ENCODE results near the gene ENGASE.

The ENGASE gene

DNA sequence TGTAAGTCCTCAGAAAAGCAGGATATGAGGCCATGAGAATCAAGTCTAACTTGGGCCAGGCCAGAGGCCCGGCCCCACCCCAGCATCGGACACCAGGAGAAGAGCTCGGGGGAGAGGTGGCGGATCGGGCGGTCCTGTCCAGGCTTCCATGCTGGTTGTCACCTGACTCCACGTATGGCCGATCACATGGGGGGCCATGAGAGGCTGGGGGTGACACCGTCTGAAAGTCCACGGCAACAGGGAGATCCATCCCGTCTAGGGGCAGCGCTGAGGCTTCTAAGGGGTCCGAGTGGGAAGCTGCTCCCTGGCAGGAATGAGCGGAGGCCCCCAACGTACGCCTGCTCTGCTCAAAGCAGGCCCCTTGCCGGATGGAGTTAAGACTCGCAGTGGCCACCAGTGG lies 25.8 kb downstream of the ENGASE start:
- TF ChIP-seq NFIC (IDR thresholded peaks at IDR 0.05) (no peak), TEAD4 (IDR thresholded peaks at IDR 0.05) (no peak), EGR1 (IDR thresholded peaks at IDR 0.05) (no peak), YY1 (IDR thresholded peaks at IDR 0.05; ENCODE audit: low read depth) (no peak), RAD21 (IDR thresholded peaks at IDR 0.05; ENCODE audit: low read depth) (no peak)

DNA sequence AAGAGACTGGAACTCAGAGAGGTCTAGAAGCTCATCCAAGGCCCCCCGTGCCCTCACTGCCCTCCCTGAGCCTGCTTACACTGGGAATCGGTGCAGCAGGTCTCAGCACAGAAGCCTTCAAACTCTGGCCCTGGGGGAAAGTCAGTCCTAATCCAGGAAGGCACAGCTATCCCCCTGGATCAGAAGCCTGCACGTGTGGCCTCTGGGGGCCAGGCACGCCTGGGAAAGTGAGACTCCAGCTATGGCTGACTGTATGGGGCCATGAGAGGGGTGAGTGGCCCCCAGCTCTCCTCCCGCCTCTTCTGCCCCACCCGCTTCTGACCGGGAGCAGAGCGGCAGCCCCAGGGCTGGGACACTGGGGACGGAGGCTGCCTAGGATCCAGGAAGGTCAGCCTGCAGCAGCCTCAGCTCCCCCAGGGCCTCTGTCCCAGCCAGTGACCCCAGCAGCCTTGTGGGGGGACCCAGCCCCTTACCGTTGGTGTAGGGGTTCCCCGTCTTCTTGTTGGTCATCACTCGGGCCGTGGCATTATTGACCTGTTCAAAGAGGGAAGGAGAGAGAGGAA lies 26.6 kb downstream of the ENGASE start:
- no peak for TF ChIP-seq TCF12 (IDR thresholded peaks at IDR 0.05; ENCODE audit: low read depth)
- no peak for TF ChIP-seq CEBPB (IDR thresholded peaks at IDR 0.05)
- no peak for TF ChIP-seq FOXM1 (IDR thresholded peaks at IDR 0.05; ENCODE audit: borderline replicate concordance, low read depth)
- TF ChIP-seq, protein P1, sequence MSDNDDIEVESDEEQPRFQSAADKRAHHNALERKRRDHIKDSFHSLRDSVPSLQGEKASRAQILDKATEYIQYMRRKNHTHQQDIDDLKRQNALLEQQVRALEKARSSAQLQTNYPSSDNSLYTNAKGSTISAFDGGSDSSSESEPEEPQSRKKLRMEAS (IDR thresholded peaks at IDR 0.05) = no peak
- TF ChIP-seq TEAD4 (IDR thresholded peaks at IDR 0.05) = no peak
- TF ChIP-seq, protein P2, sequence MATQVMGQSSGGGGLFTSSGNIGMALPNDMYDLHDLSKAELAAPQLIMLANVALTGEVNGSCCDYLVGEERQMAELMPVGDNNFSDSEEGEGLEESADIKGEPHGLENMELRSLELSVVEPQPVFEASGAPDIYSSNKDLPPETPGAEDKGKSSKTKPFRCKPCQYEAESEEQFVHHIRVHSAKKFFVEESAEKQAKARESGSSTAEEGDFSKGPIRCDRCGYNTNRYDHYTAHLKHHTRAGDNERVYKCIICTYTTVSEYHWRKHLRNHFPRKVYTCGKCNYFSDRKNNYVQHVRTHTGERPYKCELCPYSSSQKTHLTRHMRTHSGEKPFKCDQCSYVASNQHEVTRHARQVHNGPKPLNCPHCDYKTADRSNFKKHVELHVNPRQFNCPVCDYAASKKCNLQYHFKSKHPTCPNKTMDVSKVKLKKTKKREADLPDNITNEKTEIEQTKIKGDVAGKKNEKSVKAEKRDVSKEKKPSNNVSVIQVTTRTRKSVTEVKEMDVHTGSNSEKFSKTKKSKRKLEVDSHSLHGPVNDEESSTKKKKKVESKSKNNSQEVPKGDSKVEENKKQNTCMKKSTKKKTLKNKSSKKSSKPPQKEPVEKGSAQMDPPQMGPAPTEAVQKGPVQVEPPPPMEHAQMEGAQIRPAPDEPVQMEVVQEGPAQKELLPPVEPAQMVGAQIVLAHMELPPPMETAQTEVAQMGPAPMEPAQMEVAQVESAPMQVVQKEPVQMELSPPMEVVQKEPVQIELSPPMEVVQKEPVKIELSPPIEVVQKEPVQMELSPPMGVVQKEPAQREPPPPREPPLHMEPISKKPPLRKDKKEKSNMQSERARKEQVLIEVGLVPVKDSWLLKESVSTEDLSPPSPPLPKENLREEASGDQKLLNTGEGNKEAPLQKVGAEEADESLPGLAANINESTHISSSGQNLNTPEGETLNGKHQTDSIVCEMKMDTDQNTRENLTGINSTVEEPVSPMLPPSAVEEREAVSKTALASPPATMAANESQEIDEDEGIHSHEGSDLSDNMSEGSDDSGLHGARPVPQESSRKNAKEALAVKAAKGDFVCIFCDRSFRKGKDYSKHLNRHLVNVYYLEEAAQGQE (IDR thresholded peaks at IDR 0.05; ENCODE audit: low read depth) = no peak
- no peak for TF ChIP-seq EP300 (IDR thresholded peaks at IDR 0.05; ENCODE audit: borderline replicate concordance)
- TF ChIP-seq TAF1 (IDR thresholded peaks at IDR 0.05; ENCODE audit: low read depth) = no peak
- no peak for TF ChIP-seq ZBTB7A (IDR thresholded peaks at IDR 0.05; ENCODE audit: low read depth)
- TF ChIP-seq CREB1 (IDR thresholded peaks at IDR 0.05; ENCODE audit: low read depth) = no peak
- TF ChIP-seq NFIC (IDR thresholded peaks at IDR 0.05) = no peak
- TF ChIP-seq USF1 (IDR thresholded peaks at IDR 0.05) = no peak
- no peak for TF ChIP-seq YY1 (IDR thresholded peaks at IDR 0.05; ENCODE audit: low read depth)

DNA sequence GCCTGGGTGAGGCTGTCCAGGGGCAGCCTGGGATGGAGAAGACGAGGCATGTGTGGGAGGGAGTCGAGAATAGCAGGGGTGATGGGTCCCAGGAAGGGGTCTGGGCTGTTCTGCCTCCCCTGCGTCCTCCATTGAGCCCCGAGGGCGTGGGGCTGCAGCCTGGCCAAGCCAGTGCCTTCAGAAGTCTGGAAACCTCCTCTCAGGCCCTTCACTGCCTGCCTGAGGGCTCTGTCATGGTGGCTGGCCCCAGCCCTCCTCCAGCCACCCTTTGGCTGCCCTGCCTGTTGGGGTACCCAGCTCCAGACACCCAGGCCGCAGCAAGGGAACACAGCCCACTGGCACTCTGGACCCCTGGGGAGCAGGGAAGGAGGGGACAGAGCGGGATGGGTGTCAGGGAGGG lies 27.6 kb downstream of the ENGASE start:
- TF ChIP-seq ZBTB7A (IDR thresholded peaks at IDR 0.05; ENCODE audit: low read depth) (no peak), TAF1 (IDR thresholded peaks at IDR 0.05; ENCODE audit: low read depth) (no peak), USF1 (IDR thresholded peaks at IDR 0.05) (no peak), RAD21 (IDR thresholded peaks at IDR 0.05; ENCODE audit: low read depth) (no peak), FOXM1 (IDR thresholded peaks at IDR 0.05; ENCODE audit: borderline replicate concordance, low read depth) (no peak), NFIC (IDR thresholded peaks at IDR 0.05) (no peak)
- TF ChIP-seq, protein P2 (IDR thresholded peaks at IDR 0.05; ENCODE audit: low read depth) = no peak
- TF ChIP-seq, protein P1 (IDR thresholded peaks at IDR 0.05) = no peak

- TF ChIP-seq EGR1 (IDR thresholded peaks at IDR 0.05) (no peak), CEBPB (IDR thresholded peaks at IDR 0.05) (no peak), USF1 (IDR thresholded peaks at IDR 0.05) (no peak), TCF12 (IDR thresholded peaks at IDR 0.05; ENCODE audit: low read depth) (no peak)
Measured at GRCh38 chr17:79104898-79105600, 30.4 kb downstream of the ENGASE start.

GRCh38 chr17:79105937-79106336 lies 31.3 kb downstream of the ENGASE start:
- TF ChIP-seq EGR1 (IDR thresholded peaks at IDR 0.05) = no peak

- no peak for TF ChIP-seq RAD21 (IDR thresholded peaks at IDR 0.05; ENCODE audit: low read depth)
- no peak for TF ChIP-seq EGR1 (IDR thresholded peaks at IDR 0.05)
- no peak for TF ChIP-seq CEBPB (IDR thresholded peaks at IDR 0.05)
- TF ChIP-seq CREB1 (IDR thresholded peaks at IDR 0.05; ENCODE audit: low read depth) = no peak
Measured at GRCh38 chr17:79106958-79107357, 32.3 kb downstream of the ENGASE start.
